Dedifferentiated amniotic fluid mesenchymal stem cell (primary cell): ENCODE measurements around the gene HSBP1.

Source experiments
- DNase-seq: peaks from one replicate; pipeline ENCODE4 v3.0.0-alpha.2; 2016; ENCODE audit errors: extremely low spot score

The HSBP1 gene

GRCh38 chr16:83807710-83808572 is at the start of gene HSBP1:
Gene HSBP1, plus strand, starts transcription at chr16:83807978. Its CDS starts 99 bp downstream, at chr16:83808077.
- DNase-seq: peak; percentile 92

GRCh38 chr16:83762141-83762991 is 45.4 kb upstream of the HSBP1 start:
- DNase-seq: no peak

- no peak for DNase-seq
Observed at GRCh38 chr16:83762992-83763358, 44.8 kb upstream of the HSBP1 start.

- DNase-seq: no peak
Observed at GRCh38 chr16:83768986-83769385, 38.8 kb upstream of the HSBP1 start.

- no peak for DNase-seq
Observed at GRCh38 chr16:83769397-83770008, 38.3 kb upstream of the HSBP1 start.

- DNase-seq: no peak
Observed at GRCh38 chr16:83771306-83771942, 36.4 kb upstream of the HSBP1 start.

GRCh38 chr16:83772806-83773205 is 35.0 kb upstream of the HSBP1 start:
- DNase-seq: no peak

GRCh38 chr16:83774066-83774465 is 33.7 kb upstream of the HSBP1 start:
- DNase-seq: no peak

- no peak for DNase-seq
Observed at GRCh38 chr16:83776944-83777343, 30.8 kb upstream of the HSBP1 start.

- peak; percentile 22 for DNase-seq
Observed at GRCh38 chr16:83779886-83780285, 27.9 kb upstream of the HSBP1 start.

GRCh38 chr16:83785455-83785854 is 22.3 kb upstream of the HSBP1 start:
- no peak for DNase-seq

- DNase-seq: no peak
Observed at GRCh38 chr16:83789642-83790401, 18.0 kb upstream of the HSBP1 start.

GRCh38 chr16:83791916-83792315 is 15.9 kb upstream of the HSBP1 start:
- DNase-seq: no peak

- no peak for DNase-seq
Observed at GRCh38 chr16:83792391-83792790, 15.4 kb upstream of the HSBP1 start.

- DNase-seq: no peak
Observed at GRCh38 chr16:83793179-83793578, 14.6 kb upstream of the HSBP1 start.

- no peak for DNase-seq
Observed at GRCh38 chr16:83794860-83795554, 12.8 kb upstream of the HSBP1 start.

GRCh38 chr16:83797013-83797412 is 10.8 kb upstream of the HSBP1 start:
- DNase-seq: no peak

GRCh38 chr16:83799336-83799735 is 8.4 kb upstream of the HSBP1 start:
- no peak for DNase-seq

- peak; percentile 86 for DNase-seq
Observed at GRCh38 chr16:83802135-83802534, 5.6 kb upstream of the HSBP1 start.

- no peak for DNase-seq
Observed at GRCh38 chr16:83802554-83803205, 5.1 kb upstream of the HSBP1 start.
